Right lobe of liver (tissue), 6 donors: Measurements from ENCODE around the gene APOL5. TPM values are rescaled to one million over a fixed set of nuclear protein-coding genes. Genes with fewer than 3 reads are reported as not detected.

ENCODE experiments used
- ATAC-seq, 4 donors: fragments of 200-7000 bp; cut with Tn5 transposase; one replicate each; pipeline ENCODE4 v1.9.1; 2020; ENCODE audit warnings: mild to moderate bottlenecking in 4 of 4, moderate library complexity in 4 of 4
- DNase-seq, 3 donors: peaks; one replicate each; pipeline ENCODE4 v3.0.0-alpha.2; 2020
- H3K27ac ChIP-seq, 3 donors: fragments of 200-600 bp; one replicate each; pipeline ENCODE4 v1.8.0; 2022
- H3K27me3 ChIP-seq, 2 donors: fragments of 200-600 bp; one replicate each; pipeline ENCODE4 v1.8.0; 2022
- H3K36me3 ChIP-seq, 4 donors: fragments of 200-600 bp; sonication (generic) in 1 of 4; one replicate each; pipeline versions ENCODE4 v1.5.1 to v1.8.0; 2017 to 2022; ENCODE audit warnings: control low read depth in 1 of 4
- H3K4me1 ChIP-seq, 4 donors: fragments of 200-600 bp; sonication (generic) in 1 of 4; one replicate each; pipeline versions ENCODE4 v1.5.1 to v1.8.0; 2017 to 2022; ENCODE audit warnings: control low read depth in 1 of 4
- H3K4me3 ChIP-seq, 3 donors: fragments of 200-600 bp; one replicate each; pipeline ENCODE4 v1.8.0; 2022
- H3K9me3 ChIP-seq, 4 donors: fragments of 200-600 bp; sonication (generic) in 1 of 4; one replicate each; pipeline versions ENCODE4 v1.5.1 to v1.8.0; 2017 to 2022; ENCODE audit warnings: control low read depth in 1 of 4
- POLR2A ChIP-seq: fragments of 450-650 bp; IDR thresholded peaks from one replicate; pipeline ENCODE4 v1.6.1; 2017; ENCODE audit warnings: antibody characterized with exemption, mild to moderate bottlenecking
- WGBS: methylation state at CpG from one replicate; pipeline ENCODE4 v1.1.6; 2018; ENCODE audit warnings: low coverage, low lambda C conversion rate; ENCODE audit not compliant: insufficient coverage; ENCODE audit errors: missing lambda C conversion rate; 5-methylcytosine and 5-hydroxymethylcytosine counted together
- intact Hi-C, 2 donors: fragments of 100-400 bp; cut with DNase I; formaldehyde crosslinking; loops; one replicate each; pipeline versions ENCODE4 v1.11.2 to v1.14.1; 2022
- total RNA-seq, 6 experiments: library from RNA; depleted of rRNA in 2 of 6; stranded (reverse); fragments of >200 nt in 2 of 6; fragmentation: NEBNext Ultra II Directional in 3 of 6; extraction: Animal tissue kit (Norgen Biotek cat#: 25700) in 3 of 6; gene quantifications; one replicate each; pipeline versions ENCODE4 v1.1.0 to v1.2.4, GENCODE V29; 2016 to 2023
- TF ChIP-seq, protein P1 (sequence below), 4 donors: fragments of 200-600 bp in 3 of 4; fragments of 450-650 bp in 1 of 4; IDR thresholded peaks; one replicate each; pipeline versions ENCODE4 v1.5.1 to v1.8.0; 2016 to 2022; ENCODE audit warnings: antibody characterized with exemption in 4 of 4, mild to moderate bottlenecking in 2 of 4
- donor health status: DM: no; HTN: yes; CAD: no.
- donor health status: DM: no; HTN: no; CAD: no.
- donor health status: DM: no; HTN: no; CAD: no.
- donor health status: DM: no; HTN: yes; CAD: no.
- donor health status: DM: no; HTN: yes; CAD: no.

APOL5 gene
- total RNA-seq, 6 experiments from 2014 or later: 0.51 TPM; not detected in 5

DNA sequence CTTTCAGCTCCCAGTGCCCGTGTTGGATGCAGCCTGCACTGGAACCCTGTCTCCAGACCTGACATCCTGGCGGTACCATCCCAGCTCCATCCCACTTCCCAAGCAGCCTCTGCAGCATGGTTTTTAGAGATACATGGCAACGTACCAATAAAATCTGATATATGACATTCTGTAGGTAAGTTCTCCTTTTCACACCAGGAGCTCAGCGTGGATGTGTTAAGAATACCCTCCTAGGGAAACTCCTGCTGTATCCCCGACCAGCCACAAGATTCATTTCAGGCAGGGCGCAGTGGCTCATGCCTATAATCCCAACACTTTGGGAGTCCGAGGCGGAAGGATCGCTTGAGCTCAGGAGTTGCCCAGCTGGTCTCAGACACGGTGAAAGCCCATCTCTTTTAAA, 15.4 kb downstream of the APOL5 start:
- Histone ChIP-seq H3K36me3 (no peaks in the 10 kb centered on the region), H3K27me3 (no peaks in the 10 kb centered on the region), H3K4me3 (no peak overlapping the region), H3K4me1 (peaks cover 0 to 14% (median 3%) of the 10 kb centered on the region in 4 donors), H3K27ac (no peak overlapping the region), H3K9me3 (no peaks in the 10 kb centered on the region)
- DNase-seq (no peak), ATAC-seq (no peak)
- 90% methylated on average over 8 of the region's 10 CpGs for WGBS
- TF ChIP-seq, protein P1, sequence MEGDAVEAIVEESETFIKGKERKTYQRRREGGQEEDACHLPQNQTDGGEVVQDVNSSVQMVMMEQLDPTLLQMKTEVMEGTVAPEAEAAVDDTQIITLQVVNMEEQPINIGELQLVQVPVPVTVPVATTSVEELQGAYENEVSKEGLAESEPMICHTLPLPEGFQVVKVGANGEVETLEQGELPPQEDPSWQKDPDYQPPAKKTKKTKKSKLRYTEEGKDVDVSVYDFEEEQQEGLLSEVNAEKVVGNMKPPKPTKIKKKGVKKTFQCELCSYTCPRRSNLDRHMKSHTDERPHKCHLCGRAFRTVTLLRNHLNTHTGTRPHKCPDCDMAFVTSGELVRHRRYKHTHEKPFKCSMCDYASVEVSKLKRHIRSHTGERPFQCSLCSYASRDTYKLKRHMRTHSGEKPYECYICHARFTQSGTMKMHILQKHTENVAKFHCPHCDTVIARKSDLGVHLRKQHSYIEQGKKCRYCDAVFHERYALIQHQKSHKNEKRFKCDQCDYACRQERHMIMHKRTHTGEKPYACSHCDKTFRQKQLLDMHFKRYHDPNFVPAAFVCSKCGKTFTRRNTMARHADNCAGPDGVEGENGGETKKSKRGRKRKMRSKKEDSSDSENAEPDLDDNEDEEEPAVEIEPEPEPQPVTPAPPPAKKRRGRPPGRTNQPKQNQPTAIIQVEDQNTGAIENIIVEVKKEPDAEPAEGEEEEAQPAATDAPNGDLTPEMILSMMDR (IDR thresholded peaks at IDR 0.05): no peak
- no peak for TF ChIP-seq POLR2A
- intact Hi-C loops: loop anchor here (10.0 kb wide), 1 partner anchor 98 kb away; no protein-coding TSS in a partner anchor

DNA sequence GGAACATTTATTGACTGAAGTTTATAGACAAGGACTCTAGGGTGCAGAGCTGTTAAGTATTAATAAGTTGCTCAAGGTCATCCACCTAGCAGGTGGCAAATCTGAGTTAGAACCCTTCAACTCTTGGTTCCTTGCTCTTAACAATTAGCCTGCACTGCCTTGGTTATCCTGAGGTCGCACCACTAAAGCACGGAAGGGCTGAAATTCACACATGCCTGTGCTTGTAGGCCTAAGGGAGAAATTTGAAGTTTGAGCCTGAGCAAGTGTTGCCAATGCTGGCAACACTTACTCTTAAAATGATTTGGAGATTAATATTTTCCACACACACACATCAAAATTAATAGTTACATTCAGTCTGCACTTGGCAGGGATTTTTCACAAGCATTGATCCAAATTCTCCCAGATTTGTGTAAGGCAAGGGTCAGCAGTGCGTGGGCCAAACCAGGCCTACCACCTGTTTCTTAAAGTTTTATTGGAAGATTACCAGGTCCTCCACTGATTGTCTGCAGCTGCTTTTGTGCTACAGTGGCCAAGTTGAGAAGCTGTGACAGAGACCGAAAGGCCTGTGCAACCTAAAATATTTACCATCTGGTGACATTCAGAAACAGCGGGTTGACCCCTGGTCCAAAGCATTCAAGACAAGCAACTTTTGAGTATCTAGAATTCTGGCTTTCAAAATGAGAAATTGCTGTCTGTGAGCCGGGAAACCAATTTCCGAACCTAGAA, 16.3 kb downstream of the APOL5 start:
- intact Hi-C loops: loop anchor here (10.0 kb wide), 1 partner anchor 99 kb away; no protein-coding TSS in a partner anchor
- no peak overlapping the region for H3K27ac ChIP-seq
- H3K27me3 ChIP-seq: no peaks in the 10 kb centered on the region
- DNase-seq (no peak), ATAC-seq (peak in 3 of 4 donors; percentile 17 to 50 (median 24))
- no peaks in the 10 kb centered on the region for H3K9me3 ChIP-seq
- no peak overlapping the region for H3K4me3 ChIP-seq
- no peak for TF ChIP-seq POLR2A
- TF ChIP-seq, protein P1 (IDR thresholded peaks at IDR 0.05): no peak
- WGBS: 27% methylated on average over 5 of the region's 7 CpGs
- H3K36me3 ChIP-seq: no peaks in the 10 kb centered on the region
- peaks cover 0 to 14% (median 3%) of the 10 kb centered on the region in 4 donors for H3K4me1 ChIP-seq

DNA sequence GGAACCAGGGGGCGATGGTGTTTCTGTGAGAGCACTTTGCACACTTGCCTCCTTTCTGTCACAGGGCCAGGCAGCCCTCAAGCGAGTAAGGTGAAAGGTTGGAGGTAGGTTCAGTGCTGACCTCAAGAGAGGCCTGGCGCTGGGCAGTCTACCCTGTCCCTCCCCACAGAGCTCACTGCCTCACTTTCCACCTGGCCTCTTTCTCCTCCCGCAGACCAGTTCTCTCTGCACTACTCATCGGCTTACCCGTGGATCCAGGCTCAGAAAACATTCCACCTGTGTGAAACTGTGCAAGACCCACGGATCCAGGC, 16.8 kb downstream of the APOL5 start:
- H3K27me3 ChIP-seq: no peaks in the 10 kb centered on the region
- TF ChIP-seq POLR2A: no peak
- TF ChIP-seq, protein P1 (IDR thresholded peaks at IDR 0.05): no peak

DNA sequence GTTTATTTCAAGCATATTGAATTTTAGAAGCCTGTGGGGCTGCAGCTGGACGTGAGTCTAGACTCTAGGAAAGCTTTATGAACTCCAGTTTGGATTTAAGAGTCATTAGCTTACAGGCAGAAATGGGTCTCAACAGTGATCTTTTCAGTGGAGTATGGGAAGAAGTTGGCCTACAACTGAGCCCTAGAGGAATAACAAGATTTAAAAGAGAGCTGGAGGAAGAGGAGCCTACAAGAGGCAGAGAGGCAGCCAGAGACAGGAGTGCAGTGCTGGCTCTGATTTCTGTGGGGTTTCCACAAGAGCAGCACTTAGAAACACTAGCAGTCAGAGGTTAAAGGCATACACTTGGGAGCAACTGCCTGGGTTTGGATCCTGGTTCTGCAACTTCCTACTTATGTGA, 17.9 kb downstream of the APOL5 start:
- 85% methylated on average over 1 of the region's 1 CpG for WGBS
- TF ChIP-seq, protein P1 (IDR thresholded peaks at IDR 0.05): no peak
- TF ChIP-seq POLR2A: no peak
- DNase-seq: no peak

More for the DNA sequence above, 16.8 kb downstream of the APOL5 start:
- H3K9me3 ChIP-seq: no peaks in the 10 kb centered on the region
- DNase-seq: peak in 1 of 3 donors; percentile 55
- H3K27ac ChIP-seq: no peak overlapping the region
- H3K4me1 ChIP-seq: peaks cover 0 to 14% (median 3%) of the 10 kb centered on the region in 4 donors
- no peaks in the 10 kb centered on the region for H3K36me3 ChIP-seq
- no peak overlapping the region for H3K4me3 ChIP-seq
- intact Hi-C loops: loop anchor here (10.0 kb wide), 1 partner anchor 100 kb away; no protein-coding TSS in a partner anchor
- ATAC-seq: peak; percentile 40 to 78 (median 58)
- 0% methylated on average over 1 of the region's 7 CpGs for WGBS

More for the DNA sequence above, 17.9 kb downstream of the APOL5 start:
- intact Hi-C loops: loop anchor here (10.0 kb wide), 1 partner anchor 101 kb away; no protein-coding TSS in a partner anchor
- no peak for ATAC-seq
- Histone ChIP-seq H3K4me1 (peaks cover 0 to 17% (median 3%) of the 10 kb centered on the region in 4 donors), H3K27me3 (no peaks in the 10 kb centered on the region), H3K27ac (no peak overlapping the region), H3K9me3 (no peaks in the 10 kb centered on the region), H3K36me3 (no peaks in the 10 kb centered on the region), H3K4me3 (no peak overlapping the region)
